ENCODE data around the gene ZNF135.

The ZNF135 gene

DNA sequence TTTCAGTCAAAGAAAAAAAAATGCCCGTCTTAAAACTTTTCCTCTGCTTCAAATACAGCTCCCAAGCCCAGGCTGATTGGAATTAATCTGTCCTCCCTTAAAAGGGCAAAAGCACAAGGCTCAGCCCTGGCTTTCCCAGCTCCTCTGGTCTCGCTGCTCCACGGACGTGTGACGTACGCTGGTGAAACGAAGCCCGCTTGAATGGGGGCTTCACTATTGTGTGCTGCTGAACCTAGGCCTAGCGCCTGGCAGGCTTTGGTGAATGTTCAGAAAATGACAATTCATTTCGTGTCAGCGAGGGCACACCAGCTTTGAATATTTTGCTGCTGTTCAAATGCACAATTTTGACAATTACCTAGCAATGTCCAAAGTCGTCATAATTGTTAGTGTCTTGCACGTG lies 615 bp upstream of the ZNF135 start:
- Mint-ChIP-seq H3K4me3 (peak overlapping the region; percentile 79), H3K27me3 (peaks cover 9% of the 10 kb centered on the region), H3K36me3 (peaks cover 9% of the 10 kb centered on the region), H3K27ac (peak overlapping the region; percentile 67), H3K9me3 (peaks cover 4% of the 10 kb centered on the region), H3K4me1 (no peaks in the 10 kb centered on the region)
- DNase-seq (ENCODE audit: low spot score in 2 of 2) (no peak), ATAC-seq (ENCODE audit: low read depth) (no peak)

DNA sequence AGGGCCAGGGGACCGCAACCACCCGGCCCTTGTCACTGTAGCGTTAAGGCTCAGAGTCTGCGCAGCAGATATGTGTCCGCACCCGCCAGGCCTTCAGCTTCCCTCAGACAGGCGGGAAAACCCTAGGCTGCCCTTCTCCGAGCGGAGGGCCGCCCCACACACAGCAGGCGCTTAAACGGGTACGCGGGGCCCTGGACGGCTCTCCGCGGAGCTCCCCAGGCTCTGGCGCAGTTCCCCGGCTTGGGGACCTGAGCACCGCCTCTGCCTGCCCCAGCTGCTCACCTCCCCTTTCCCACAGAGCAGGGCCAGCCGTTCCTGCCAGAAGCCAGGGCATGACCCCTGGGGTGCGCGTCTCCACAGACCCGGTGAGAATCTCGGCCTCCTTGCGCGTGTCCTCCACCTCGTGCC lies 593 bp downstream of the ZNF135 start:
- H3K4me1 Mint-ChIP-seq: no peaks in the 10 kb centered on the region
- H3K4me3 Mint-ChIP-seq: peak overlapping the region; percentile 79
- peak overlapping the region; percentile 11 for H3K27ac Mint-ChIP-seq
- peaks cover 9% of the 10 kb centered on the region for H3K27me3 Mint-ChIP-seq
- DNase-seq (ENCODE audit: low spot score in 2 of 2) (no peak), ATAC-seq (ENCODE audit: low read depth) (no peak)
- H3K36me3 Mint-ChIP-seq: peaks cover 12% of the 10 kb centered on the region
- peaks cover 7% of the 10 kb centered on the region for H3K9me3 Mint-ChIP-seq

DNA sequence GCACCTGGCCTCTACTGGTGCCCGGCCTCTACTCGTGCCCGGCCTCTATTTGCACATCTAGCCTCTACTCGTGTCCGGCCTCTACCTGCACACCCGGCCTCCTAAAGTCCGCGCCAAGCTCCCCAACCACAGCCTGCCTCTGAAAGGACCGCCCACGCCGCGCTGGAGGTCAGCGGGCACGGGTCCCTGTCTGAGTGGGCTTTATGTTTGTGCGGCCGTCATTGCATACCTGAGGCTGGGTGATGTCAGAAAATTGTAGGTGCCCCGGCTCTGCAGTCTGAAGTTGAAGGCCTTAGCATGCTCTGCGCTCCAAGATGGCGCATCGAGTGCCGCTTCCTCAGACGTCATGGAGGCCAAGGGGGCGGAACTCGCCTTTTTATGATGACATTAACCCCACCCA lies 1.1 kb downstream of the ZNF135 start:
- peak overlapping the region; percentile 46 for H3K4me3 Mint-ChIP-seq
- H3K4me1 Mint-ChIP-seq: no peaks in the 10 kb centered on the region
- H3K27me3 Mint-ChIP-seq: peaks cover 8% of the 10 kb centered on the region
- peaks cover 11% of the 10 kb centered on the region for H3K36me3 Mint-ChIP-seq
- peaks cover 6% of the 10 kb centered on the region for H3K9me3 Mint-ChIP-seq
- peak overlapping the region; percentile 11 for H3K27ac Mint-ChIP-seq
- DNase-seq (ENCODE audit: low spot score in 2 of 2): no peak
- ATAC-seq (ENCODE audit: low read depth): no peak

- ATAC-seq (ENCODE audit: low read depth): no peak
- Mint-ChIP-seq H3K36me3 (peaks cover 24% of the 10 kb centered on the region), H3K27ac (no peak overlapping the region), H3K9me3 (peaks cover 28% of the 10 kb centered on the region), H3K4me3 (no peak overlapping the region), H3K4me1 (no peaks in the 10 kb centered on the region), H3K27me3 (no peaks in the 10 kb centered on the region)
- DNase-seq (ENCODE audit: low spot score in 2 of 2): no peak
These were observed 4.6 kb downstream of the ZNF135 start for GRCh38 chr19:58063712-58064111.

GRCh38 chr19:58067240-58067912 lies 8.3 kb downstream of the ZNF135 start:
- Mint-ChIP-seq H3K4me3 (no peak overlapping the region), H3K4me1 (no peaks in the 10 kb centered on the region), H3K27ac (no peak overlapping the region), H3K27me3 (no peaks in the 10 kb centered on the region), H3K9me3 (peaks cover 34% of the 10 kb centered on the region), H3K36me3 (peaks cover 24% of the 10 kb centered on the region)
- ATAC-seq (ENCODE audit: low read depth) (no peak), DNase-seq (ENCODE audit: low spot score in 2 of 2) (no peak)

DNA sequence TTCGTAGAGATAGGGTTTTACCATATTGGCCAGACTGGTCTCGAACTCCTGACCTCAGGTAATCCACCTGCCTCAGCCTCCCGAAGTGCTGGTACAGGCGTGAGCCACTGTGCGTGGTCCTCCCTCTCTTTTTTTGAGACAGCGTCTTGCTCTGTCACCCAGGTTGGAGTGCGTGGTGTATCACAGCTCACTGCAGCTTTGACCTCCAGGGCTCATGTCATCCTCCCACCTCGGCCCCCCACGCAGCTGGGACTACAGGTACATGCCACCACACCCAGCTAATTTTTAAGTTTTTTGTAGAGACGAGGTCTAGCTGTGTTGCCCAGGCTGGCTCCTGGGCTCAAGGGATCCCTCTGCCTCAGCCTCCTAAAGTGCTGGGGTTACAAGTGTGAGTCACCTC lies 20.7 kb downstream of the ZNF135 start:
- Mint-ChIP-seq H3K9me3 (peaks cover 11% of the 10 kb centered on the region), H3K4me3 (no peak overlapping the region), H3K4me1 (no peaks in the 10 kb centered on the region), H3K27ac (no peak overlapping the region), H3K27me3 (no peaks in the 10 kb centered on the region), H3K36me3 (peaks cover 7% of the 10 kb centered on the region)
- no peak for ATAC-seq (ENCODE audit: low read depth)
- DNase-seq (ENCODE audit: low spot score in 2 of 2): no peak

GRCh38 chr19:58083021-58083420 lies 23.9 kb downstream of the ZNF135 start:
- Mint-ChIP-seq H3K27ac (no peak overlapping the region), H3K9me3 (peaks cover 10% of the 10 kb centered on the region), H3K4me3 (no peak overlapping the region), H3K36me3 (peaks cover 14% of the 10 kb centered on the region), H3K27me3 (no peaks in the 10 kb centered on the region), H3K4me1 (no peaks in the 10 kb centered on the region)
- DNase-seq (ENCODE audit: low spot score in 2 of 2): no peak
- ATAC-seq (ENCODE audit: low read depth): no peak

DNA sequence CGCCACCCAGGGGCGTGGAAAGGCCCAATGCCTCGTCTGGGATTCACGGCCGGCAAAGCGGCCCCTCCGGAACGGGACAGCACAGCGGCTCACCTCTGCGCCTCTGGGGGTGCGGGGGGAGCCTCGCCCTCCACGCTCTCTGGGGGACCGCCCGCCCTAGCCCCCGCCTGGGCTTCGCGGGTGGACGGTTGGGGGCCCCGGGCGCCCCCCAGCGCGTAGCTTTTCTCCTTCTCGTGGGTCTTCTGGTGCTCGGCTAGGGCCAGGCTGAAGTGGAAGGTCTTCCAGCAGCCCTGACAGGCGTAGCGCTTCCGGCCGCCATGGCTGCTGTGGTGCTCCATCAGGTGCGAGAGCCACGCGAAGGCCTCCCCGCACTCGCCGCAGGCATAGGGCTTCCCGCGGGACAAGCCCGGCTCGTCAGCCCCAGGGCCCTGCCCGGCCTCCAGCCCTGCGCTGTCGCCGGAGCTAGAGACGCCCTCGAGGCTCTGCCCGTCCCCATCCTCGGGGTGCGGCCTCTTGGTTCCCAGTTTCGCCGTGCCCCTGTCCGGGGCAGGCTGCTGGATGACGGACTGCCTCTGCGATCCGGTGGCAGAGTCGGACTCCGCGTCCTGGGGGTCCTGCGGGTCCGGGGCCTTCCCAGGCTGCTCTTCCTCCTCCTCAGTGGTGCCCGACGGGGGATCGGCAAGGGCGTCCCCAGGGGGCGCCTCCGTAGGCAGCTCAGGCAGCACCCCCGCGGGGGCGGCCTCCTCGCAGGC lies 25.7 kb downstream of the ZNF135 start:
- peaks cover 10% of the 10 kb centered on the region for H3K9me3 Mint-ChIP-seq
- DNase-seq (ENCODE audit: low spot score in 2 of 2) (no peak), ATAC-seq (ENCODE audit: low read depth) (no peak)
- peaks cover 17% of the 10 kb centered on the region for H3K36me3 Mint-ChIP-seq
- H3K4me3 Mint-ChIP-seq: no peak overlapping the region
- H3K27ac Mint-ChIP-seq: no peak overlapping the region
- no peaks in the 10 kb centered on the region for H3K4me1 Mint-ChIP-seq
- no peaks in the 10 kb centered on the region for H3K27me3 Mint-ChIP-seq

GRCh38 chr19:58085348-58085875 lies 26.3 kb downstream of the ZNF135 start:
- DNase-seq (ENCODE audit: low spot score in 2 of 2): no peak
- Mint-ChIP-seq H3K9me3 (peaks cover 6% of the 10 kb centered on the region), H3K36me3 (peaks cover 19% of the 10 kb centered on the region), H3K4me3 (no peak overlapping the region), H3K27me3 (no peaks in the 10 kb centered on the region), H3K4me1 (no peaks in the 10 kb centered on the region), H3K27ac (no peak overlapping the region)
- ATAC-seq (ENCODE audit: low read depth): no peak

DNA sequence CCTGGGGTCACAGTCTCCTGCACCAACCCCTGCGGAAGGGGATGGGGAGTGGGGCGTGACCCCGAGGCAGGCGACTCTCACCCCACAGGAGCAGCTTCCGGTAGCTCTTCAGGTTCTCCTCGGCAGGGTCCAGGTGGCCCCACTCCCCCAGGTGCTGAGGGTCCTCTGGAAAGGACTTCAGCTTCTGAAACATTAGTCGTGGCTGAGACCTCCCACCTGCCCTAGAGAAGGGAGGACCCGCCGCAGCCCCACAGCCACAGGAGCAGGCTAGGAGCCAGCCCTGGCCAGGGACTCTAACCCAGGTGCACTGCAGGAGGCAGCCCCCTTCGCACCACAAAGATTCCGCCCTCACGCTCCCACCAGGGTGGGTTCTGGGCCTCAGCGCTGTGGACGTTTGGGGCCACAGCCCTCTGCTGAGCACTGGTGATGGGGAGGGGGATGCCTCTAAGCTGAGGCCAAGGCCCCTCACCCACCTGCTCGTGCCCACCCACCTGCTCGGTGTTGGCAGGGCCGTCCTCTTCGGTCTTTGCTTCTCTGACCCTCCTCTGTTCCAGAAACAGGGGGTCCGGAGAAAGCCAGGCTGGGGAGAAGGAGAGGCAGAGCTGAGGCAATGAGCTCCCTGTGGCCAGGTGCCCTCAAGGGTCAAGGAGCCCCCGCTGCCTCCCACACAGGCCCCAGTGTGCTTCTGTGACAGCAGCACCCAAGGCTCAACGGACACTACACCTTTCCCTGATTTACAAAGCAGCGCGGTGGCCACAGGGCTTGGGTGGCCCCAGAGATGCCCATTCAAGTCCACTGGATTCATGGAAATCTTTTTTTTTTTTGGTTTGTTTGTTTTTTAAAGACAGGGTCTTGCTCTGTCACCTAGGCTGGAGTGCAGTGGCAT lies 28.0 kb downstream of the ZNF135 start:
- no peaks in the 10 kb centered on the region for H3K4me1 Mint-ChIP-seq
- H3K27me3 Mint-ChIP-seq: no peaks in the 10 kb centered on the region
- DNase-seq (ENCODE audit: low spot score in 2 of 2) (no peak), ATAC-seq (ENCODE audit: low read depth) (no peak)
- H3K9me3 Mint-ChIP-seq: peaks cover 2% of the 10 kb centered on the region
- H3K36me3 Mint-ChIP-seq: peaks cover 20% of the 10 kb centered on the region
- H3K4me3 Mint-ChIP-seq: no peak overlapping the region
- H3K27ac Mint-ChIP-seq: no peak overlapping the region

GRCh38 chr19:58088521-58089052 lies 29.5 kb downstream of the ZNF135 start:
- Mint-ChIP-seq H3K27ac (no peak overlapping the region), H3K9me3 (peaks cover 5% of the 10 kb centered on the region)

GRCh38 chr19:58089846-58090245 lies 30.8 kb downstream of the ZNF135 start:
- Mint-ChIP-seq H3K4me3 (no peak overlapping the region), H3K4me1 (no peaks in the 10 kb centered on the region), H3K36me3 (peaks cover 20% of the 10 kb centered on the region), H3K27me3 (no peaks in the 10 kb centered on the region), H3K27ac (no peak overlapping the region), H3K9me3 (peaks cover 5% of the 10 kb centered on the region)
- no peak for ATAC-seq (ENCODE audit: low read depth)
- DNase-seq (ENCODE audit: low spot score in 2 of 2): no peak

More at GRCh38 chr19:58088521-58089052, 29.5 kb downstream of the ZNF135 start:
- Mint-ChIP-seq H3K36me3 (peaks cover 25% of the 10 kb centered on the region), H3K4me1 (no peaks in the 10 kb centered on the region), H3K27me3 (no peaks in the 10 kb centered on the region), H3K4me3 (no peak overlapping the region)
- no peak for ATAC-seq (ENCODE audit: low read depth)
- no peak for DNase-seq (ENCODE audit: low spot score in 2 of 2)

GRCh38 chr19:58091251-58091995 lies 32.3 kb downstream of the ZNF135 start:
- no peak overlapping the region for H3K4me3 Mint-ChIP-seq
- no peak for DNase-seq (ENCODE audit: low spot score in 2 of 2)
- H3K9me3 Mint-ChIP-seq: peaks cover 5% of the 10 kb centered on the region
- peaks cover 22% of the 10 kb centered on the region for H3K36me3 Mint-ChIP-seq
- H3K4me1 Mint-ChIP-seq: no peaks in the 10 kb centered on the region
- peak overlapping the region; percentile 10 for H3K27ac Mint-ChIP-seq
- ATAC-seq (ENCODE audit: low read depth): no peak
- H3K27me3 Mint-ChIP-seq: no peaks in the 10 kb centered on the region

Data from memory B cell (primary cell).